ENCODE results near the gene SOX5.
"Not testable (repeated sequence)": the region's sequence is repeated elsewhere in the genome, so short reads cannot be mapped to it uniquely, and the experiment has no call there.

Gene SOX5

DNA sequence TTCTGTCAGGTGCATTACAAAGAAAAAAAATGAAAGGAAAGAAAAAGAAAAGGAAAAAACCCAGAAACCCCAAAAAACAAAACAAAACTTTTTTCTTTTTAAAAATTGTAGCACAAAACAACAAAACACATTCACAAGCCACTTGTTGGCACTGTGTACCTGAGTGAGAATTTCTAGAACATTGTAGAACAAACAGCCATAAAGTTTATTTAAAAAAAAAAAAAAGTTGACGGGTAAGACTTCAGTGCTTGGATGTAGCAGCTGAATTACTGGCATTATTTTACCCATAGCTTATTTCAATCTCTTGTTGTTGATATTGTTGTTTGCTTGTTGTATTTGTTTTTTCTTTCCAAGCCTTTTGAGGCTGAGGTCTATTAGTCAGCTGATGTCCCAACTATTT lies 415.8 kb downstream of the SOX5 start:
- no peak for DNase-seq

DNA sequence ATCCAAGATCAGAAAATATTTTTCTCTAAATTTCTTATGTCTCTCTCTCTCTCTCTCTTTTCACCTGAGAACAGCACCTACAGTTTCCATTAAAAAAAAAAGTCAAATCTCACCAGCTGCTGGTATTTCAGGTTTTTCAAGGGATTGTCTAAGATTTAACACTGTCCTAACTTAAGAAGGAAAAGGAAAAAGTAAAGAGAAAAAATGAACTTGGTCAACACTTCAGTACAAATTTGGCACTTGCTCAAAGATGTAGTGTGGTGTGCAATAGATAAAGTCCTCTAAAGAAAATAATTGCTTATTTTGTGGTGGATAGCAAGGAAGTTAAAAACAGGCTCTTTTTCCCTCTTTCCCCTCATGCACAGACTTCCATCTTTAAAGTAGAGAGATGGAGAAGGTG lies 416.2 kb downstream of the SOX5 start:
- no peak for DNase-seq

- no peak for DNase-seq
These were observed 421.2 kb downstream of the SOX5 start for GRCh38 chr12:23528316-23528715.

GRCh38 chr12:23525450-23526072 lies 423.9 kb downstream of the SOX5 start:
- no peak for DNase-seq

DNA sequence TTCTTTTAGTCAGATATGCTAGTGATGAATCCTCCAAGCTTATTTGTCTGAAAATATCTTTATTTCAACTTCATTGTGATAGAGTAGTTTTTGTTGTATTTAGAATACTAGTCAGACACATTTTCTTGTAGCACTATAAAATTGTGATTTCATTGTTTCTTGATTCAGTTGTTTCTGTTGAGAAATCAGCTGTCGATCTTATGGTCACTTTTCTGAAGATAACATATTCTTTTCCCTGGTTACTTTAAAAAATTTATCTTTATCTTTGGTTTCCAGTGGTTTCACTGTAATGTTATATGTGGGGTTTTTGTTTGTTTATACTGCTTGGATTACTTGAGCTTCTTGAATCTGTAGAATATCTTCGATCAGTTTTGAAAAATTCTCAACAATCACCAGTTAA lies 426.1 kb downstream of the SOX5 start:
- no peak for DNase-seq

GRCh38 chr12:23519444-23519843 lies 430.0 kb downstream of the SOX5 start:
- DNase-seq = not testable (repeated sequence)

GRCh38 chr12:23515785-23516184 lies 433.7 kb downstream of the SOX5 start:
- not testable (repeated sequence) for DNase-seq

- no peak for DNase-seq
These were observed 439.0 kb downstream of the SOX5 start for GRCh38 chr12:23510484-23510883.

- not testable (repeated sequence) for DNase-seq
These were observed 439.6 kb downstream of the SOX5 start for GRCh38 chr12:23509832-23510231.

GRCh38 chr12:23507785-23508184 lies 441.7 kb downstream of the SOX5 start:
- not testable (repeated sequence) for DNase-seq

- not testable (repeated sequence) for DNase-seq
These were observed 443.7 kb downstream of the SOX5 start for GRCh38 chr12:23505736-23506135.

- DNase-seq = no peak
These were observed 444.6 kb downstream of the SOX5 start for GRCh38 chr12:23504641-23505399.

DNA sequence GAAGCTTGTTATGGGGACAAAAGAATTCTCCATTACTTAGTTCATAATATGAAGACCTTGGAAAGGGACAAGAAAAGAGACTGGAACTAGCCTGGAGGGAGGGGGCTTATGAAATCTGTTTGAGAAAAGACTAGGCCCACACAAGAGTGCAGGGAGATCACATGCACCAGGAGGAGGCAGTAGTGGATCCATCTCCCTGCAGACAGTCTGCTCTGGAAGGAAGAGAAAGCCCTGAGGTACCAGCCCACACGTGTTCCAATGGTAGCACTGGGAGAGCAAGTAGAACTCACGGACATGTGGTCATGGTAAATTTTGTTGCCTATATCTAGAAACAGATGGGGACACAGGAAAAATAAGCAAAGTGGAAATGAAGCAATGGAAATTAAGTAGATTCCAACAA lies 445.4 kb downstream of the SOX5 start:
- no peak for DNase-seq

DNA sequence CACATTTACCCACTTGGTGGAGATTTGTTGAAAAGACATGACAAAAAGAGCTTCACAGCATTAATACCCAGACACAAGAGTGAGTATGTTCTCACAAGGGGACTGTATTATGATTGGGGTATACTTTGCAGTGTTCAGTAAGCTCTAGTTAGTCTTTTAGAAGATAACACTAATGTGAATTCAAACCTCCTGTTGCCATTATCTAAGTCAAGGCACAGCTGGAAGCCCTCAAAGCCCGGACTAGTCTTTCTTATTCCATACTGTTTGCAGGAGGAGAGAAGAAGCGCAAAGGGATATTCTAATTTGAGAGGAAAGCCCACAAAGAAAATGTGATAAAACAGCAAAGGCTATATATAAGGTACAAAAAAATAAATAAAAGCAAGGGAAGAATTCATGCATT lies 445.9 kb downstream of the SOX5 start:
- DNase-seq = no peak

GRCh38 chr12:23502259-23502658 lies 447.2 kb downstream of the SOX5 start:
- no peak for DNase-seq

GRCh38 chr12:23495472-23495871 lies 454.0 kb downstream of the SOX5 start:
- DNase-seq = no peak

GRCh38 chr12:23493672-23494071 lies 455.8 kb downstream of the SOX5 start:
- DNase-seq = no peak

DNA sequence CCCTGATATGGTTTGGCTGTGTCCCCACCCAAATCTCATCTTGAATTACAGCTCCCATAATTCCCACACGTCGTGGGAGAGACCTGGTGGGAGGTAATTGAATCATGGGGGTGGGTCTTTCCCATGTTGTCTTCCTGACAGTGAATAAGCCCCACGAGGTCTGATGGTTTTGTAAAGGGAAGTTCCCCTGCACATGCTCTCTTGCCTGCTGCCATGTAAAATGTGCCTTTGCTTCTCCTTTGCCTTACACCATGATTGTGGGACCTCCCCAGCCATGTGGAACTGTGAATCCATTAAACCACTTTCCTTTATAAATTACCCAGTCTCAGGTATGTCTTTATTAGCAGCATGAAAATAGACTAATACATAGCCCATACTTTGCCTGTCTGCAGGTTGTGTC lies 458.4 kb downstream of the SOX5 start:
- not testable (repeated sequence) for DNase-seq

GRCh38 chr12:23488130-23488529 lies 461.3 kb downstream of the SOX5 start:
- no peak for DNase-seq

GRCh38 chr12:23484238-23484637 lies 465.2 kb downstream of the SOX5 start:
- DNase-seq = no peak

DNA sequence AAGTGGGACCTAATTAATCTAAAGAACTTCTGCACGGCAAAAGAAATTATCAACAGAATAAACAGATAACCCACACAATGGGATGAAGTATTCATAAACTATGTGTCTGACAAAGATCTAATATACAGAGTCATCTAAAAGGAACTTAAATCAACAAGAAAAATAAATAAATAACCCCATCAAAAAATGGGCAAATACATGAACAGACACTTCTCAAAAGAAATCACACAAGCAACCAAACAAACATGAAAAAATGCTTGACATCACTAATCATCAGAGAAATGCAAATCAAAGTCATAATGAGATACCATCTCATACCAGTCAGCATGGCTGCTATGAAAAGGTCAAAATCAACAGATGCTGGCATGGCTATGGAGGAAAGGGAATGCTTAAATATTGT lies 466.9 kb downstream of the SOX5 start:
- DNase-seq = no peak
